ENCODE measurements around the gene KLHL17.

DNA sequence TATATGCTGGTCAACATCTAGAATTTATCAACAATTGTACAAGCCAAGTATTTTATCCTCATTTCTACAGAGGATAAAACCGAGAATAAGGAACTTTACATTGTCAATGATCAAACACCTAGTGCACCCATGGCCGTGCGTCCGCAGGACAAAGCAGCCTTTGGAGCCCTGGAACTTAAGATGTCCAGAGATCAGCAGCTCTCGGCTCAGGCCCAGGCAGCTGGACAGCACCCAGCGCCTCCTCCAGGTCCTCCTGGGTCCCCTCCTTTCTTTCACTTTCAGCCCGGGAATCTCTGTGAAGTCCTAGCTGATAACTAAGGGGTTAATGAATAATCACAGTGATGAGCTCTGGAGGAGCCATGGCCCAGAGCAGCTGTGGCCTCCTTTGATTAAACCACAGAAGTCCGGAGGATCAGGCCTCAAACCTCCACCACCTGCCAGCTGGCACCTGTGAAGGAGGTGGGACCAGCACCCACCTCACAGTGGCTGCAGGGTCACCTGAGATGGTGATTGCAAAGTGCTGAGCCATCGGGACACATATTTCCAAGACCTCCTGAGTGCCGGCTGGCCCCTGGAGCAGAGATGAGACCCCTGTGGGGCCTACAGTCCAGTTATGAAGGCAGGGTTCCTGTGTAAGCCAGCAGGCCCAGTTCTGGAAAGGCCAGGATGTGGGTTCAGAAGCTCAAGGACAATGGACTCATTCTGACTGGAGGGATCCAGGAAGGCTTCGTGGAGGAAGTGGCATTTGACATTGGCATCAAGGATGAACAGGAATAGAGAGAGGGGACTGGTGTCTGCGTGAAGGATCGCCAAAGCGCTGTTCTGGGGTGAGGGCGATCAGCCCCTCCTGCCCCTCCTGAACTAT, 48.3 kb upstream of the KLHL17 start:
- TF ChIP-seq PHF8 (IDR thresholded peaks at IDR 0.05; ENCODE audit: borderline replicate concordance, low read depth): no peak
- no peak for TF ChIP-seq POLR2A (IDR thresholded peaks at IDR 0.05; ENCODE audit: low read length)
- no peak for TF ChIP-seq CHD4 (IDR thresholded peaks at IDR 0.05; ENCODE audit: borderline replicate concordance)
- TF ChIP-seq, protein P1, sequence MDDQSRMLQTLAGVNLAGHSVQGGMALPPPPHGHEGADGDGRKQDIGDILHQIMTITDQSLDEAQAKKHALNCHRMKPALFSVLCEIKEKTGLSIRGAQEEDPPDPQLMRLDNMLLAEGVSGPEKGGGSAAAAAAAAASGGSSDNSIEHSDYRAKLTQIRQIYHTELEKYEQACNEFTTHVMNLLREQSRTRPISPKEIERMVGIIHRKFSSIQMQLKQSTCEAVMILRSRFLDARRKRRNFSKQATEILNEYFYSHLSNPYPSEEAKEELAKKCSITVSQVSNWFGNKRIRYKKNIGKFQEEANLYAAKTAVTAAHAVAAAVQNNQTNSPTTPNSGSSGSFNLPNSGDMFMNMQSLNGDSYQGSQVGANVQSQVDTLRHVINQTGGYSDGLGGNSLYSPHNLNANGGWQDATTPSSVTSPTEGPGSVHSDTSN (IDR thresholded peaks at IDR 0.05): no peak
- TF ChIP-seq, protein P2, sequence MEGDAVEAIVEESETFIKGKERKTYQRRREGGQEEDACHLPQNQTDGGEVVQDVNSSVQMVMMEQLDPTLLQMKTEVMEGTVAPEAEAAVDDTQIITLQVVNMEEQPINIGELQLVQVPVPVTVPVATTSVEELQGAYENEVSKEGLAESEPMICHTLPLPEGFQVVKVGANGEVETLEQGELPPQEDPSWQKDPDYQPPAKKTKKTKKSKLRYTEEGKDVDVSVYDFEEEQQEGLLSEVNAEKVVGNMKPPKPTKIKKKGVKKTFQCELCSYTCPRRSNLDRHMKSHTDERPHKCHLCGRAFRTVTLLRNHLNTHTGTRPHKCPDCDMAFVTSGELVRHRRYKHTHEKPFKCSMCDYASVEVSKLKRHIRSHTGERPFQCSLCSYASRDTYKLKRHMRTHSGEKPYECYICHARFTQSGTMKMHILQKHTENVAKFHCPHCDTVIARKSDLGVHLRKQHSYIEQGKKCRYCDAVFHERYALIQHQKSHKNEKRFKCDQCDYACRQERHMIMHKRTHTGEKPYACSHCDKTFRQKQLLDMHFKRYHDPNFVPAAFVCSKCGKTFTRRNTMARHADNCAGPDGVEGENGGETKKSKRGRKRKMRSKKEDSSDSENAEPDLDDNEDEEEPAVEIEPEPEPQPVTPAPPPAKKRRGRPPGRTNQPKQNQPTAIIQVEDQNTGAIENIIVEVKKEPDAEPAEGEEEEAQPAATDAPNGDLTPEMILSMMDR (IDR thresholded peaks at IDR 0.05): no peak
- TF ChIP-seq, protein P3, sequence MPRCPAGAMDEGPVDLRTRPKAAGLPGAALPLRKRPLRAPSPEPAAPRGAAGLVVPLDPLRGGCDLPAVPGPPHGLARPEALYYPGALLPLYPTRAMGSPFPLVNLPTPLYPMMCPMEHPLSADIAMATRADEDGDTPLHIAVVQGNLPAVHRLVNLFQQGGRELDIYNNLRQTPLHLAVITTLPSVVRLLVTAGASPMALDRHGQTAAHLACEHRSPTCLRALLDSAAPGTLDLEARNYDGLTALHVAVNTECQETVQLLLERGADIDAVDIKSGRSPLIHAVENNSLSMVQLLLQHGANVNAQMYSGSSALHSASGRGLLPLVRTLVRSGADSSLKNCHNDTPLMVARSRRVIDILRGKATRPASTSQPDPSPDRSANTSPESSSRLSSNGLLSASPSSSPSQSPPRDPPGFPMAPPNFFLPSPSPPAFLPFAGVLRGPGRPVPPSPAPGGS (IDR thresholded peaks at IDR 0.05): no peak
- TF ChIP-seq, protein P4, sequence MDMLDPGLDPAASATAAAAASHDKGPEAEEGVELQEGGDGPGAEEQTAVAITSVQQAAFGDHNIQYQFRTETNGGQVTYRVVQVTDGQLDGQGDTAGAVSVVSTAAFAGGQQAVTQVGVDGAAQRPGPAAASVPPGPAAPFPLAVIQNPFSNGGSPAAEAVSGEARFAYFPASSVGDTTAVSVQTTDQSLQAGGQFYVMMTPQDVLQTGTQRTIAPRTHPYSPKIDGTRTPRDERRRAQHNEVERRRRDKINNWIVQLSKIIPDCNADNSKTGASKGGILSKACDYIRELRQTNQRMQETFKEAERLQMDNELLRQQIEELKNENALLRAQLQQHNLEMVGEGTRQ (IDR thresholded peaks at IDR 0.05): no peak
- TF ChIP-seq MAFK (IDR thresholded peaks at IDR 0.05; ENCODE audit: partially characterized antibody): no peak
- TF ChIP-seq, protein P5, sequence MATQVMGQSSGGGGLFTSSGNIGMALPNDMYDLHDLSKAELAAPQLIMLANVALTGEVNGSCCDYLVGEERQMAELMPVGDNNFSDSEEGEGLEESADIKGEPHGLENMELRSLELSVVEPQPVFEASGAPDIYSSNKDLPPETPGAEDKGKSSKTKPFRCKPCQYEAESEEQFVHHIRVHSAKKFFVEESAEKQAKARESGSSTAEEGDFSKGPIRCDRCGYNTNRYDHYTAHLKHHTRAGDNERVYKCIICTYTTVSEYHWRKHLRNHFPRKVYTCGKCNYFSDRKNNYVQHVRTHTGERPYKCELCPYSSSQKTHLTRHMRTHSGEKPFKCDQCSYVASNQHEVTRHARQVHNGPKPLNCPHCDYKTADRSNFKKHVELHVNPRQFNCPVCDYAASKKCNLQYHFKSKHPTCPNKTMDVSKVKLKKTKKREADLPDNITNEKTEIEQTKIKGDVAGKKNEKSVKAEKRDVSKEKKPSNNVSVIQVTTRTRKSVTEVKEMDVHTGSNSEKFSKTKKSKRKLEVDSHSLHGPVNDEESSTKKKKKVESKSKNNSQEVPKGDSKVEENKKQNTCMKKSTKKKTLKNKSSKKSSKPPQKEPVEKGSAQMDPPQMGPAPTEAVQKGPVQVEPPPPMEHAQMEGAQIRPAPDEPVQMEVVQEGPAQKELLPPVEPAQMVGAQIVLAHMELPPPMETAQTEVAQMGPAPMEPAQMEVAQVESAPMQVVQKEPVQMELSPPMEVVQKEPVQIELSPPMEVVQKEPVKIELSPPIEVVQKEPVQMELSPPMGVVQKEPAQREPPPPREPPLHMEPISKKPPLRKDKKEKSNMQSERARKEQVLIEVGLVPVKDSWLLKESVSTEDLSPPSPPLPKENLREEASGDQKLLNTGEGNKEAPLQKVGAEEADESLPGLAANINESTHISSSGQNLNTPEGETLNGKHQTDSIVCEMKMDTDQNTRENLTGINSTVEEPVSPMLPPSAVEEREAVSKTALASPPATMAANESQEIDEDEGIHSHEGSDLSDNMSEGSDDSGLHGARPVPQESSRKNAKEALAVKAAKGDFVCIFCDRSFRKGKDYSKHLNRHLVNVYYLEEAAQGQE (IDR thresholded peaks at IDR 0.05): no peak; the same call in 1 of the 2 replicates
- peak; percentile 90 for TF ChIP-seq ZFP36 (IDR thresholded peaks at IDR 0.05; ENCODE audit: borderline replicate concordance, partially characterized antibody)
- TF ChIP-seq SMC3 (IDR thresholded peaks at IDR 0.05): no peak
- TF ChIP-seq, protein P6, sequence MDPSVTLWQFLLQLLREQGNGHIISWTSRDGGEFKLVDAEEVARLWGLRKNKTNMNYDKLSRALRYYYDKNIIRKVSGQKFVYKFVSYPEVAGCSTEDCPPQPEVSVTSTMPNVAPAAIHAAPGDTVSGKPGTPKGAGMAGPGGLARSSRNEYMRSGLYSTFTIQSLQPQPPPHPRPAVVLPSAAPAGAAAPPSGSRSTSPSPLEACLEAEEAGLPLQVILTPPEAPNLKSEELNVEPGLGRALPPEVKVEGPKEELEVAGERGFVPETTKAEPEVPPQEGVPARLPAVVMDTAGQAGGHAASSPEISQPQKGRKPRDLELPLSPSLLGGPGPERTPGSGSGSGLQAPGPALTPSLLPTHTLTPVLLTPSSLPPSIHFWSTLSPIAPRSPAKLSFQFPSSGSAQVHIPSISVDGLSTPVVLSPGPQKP (IDR thresholded peaks at IDR 0.05; ENCODE audit: low read depth, low read length): no peak
- no peak for TF ChIP-seq MYC (IDR thresholded peaks at IDR 0.05; ENCODE audit: borderline replicate concordance, low read length)
- TF ChIP-seq SREBF2 (IDR thresholded peaks at IDR 0.05): no peak
